HG03196 (cell line): ENCODE measurements around the gene CDH13.

ENCODE experiments used
- ATAC-seq: cut with Tn5 transposase; IDR thresholded peaks from one replicate; pipeline ENCODE4 v1.9.1; 2021; ENCODE audit not compliant: unreplicated experiment

The CDH13 gene

DNA sequence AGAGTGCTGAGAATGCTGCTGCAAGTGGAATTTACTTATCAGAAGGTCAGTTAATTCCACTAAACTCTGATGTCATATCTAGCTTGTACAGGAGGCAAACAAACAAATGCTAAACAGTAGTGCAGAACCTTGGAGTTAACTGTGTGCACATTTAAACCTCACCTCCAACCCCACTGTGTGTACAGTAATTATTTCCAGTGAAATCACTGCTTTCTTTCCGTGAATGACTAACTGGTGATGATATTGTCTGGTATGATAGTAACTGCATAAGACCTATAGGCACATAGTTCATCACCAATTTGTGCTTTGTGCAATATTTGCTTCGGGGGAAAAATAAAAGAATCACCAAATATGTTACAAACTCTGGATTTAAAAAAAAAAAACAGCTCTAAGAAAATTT, 688.5 kb downstream of the CDH13 start:
- no peak for ATAC-seq

DNA sequence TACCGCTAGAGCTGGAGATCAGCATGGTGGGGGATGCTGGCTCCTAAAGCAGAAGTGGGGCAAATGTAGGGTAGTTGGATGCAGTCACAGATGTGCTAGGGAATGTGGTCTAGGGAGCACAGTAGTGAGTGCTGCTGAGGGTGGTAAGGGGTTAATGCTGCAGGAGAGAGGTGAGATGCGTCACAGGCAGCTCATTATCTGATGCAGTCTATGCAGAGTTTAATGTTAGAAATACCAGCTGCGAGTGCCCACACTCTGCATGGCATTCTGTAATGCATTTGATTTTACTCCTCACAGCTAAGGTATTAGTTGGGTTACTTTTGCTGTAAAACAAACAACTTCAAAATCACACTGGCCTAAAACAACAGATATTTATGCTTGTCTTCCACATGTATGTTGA, 689.7 kb downstream of the CDH13 start:
- ATAC-seq: no peak

- ATAC-seq: no peak
Measured at GRCh38 chr16:83318390-83318789, 691.6 kb downstream of the CDH13 start.

DNA sequence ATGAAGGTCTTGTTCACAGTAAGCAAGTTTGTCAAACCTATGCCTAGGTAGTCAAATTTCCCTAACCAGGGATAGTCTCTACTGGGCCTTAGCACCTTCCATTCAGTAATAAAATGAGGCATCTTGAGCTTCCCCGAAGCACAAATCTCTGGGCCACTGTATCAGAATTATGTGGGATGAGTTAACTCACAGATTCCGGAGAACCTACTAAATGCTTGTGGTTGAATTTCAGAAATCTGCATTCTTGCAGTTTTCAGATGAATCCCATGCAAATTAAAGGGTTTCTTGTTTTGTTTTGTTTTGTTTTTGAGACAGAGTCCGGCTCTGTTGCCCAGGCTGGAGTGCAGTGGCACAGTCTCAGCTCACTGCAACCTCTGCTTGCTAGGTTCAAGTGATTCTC, 702.2 kb downstream of the CDH13 start:
- no peak for ATAC-seq

DNA sequence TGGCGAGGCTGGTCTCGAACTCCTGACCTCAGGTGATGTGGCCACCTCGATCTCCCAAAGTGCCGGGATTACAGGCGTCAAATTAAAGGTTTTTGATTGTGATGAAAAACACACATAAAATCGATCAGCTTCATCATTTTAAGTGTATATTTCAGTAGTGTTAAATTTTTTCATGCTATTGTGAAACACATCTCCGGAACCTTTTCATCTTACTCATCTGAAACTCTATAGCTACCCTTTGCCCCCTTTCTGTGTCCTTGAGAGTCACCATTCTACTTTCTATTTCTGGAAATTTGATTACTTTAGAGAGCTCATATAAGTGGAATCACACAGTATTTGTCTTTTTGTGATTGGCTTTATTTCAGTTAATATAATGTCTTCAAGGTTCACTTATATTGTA, 702.7 kb downstream of the CDH13 start:
- no peak for ATAC-seq

DNA sequence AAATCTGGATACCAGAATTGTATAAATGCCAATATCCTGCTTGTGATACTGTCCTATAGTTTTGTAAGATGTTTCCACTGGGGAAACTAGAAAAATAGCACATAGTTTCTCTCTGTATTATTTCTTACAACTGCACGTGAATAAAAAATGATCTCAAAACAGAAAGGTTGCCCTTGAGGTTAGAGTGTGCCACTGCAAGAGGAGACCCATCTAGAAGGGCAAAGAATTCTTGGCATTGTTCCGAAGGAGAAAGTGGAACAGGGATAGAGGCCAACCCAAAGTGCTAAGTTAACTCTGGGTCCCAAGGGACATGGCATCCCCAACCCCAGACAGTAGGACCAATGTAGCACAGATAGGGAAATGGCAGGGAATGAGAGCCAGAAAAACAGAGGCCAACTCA, 703.5 kb downstream of the CDH13 start:
- no peak for ATAC-seq

- ATAC-seq: no peak
Measured at GRCh38 chr16:83335076-83335475, 708.3 kb downstream of the CDH13 start.

DNA sequence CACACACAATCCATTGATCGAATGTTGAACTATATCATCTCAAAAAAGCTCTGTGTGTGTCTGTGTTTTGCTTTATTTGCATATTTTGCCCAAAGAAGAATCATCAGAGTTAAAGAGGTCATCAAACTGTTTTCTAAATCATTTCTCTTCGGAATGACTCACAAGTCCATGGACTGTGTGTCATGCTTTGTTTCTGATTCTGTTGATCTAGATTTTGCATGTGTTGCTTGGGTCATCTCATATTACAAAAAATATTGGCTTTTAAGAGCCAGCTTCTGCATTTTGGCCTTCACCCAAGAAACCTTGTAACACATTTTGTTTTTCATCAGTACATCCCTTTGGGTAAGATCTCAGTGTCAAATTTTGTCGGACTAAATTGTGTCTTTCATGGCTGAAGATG, 709.8 kb downstream of the CDH13 start:
- ATAC-seq: no peak

DNA sequence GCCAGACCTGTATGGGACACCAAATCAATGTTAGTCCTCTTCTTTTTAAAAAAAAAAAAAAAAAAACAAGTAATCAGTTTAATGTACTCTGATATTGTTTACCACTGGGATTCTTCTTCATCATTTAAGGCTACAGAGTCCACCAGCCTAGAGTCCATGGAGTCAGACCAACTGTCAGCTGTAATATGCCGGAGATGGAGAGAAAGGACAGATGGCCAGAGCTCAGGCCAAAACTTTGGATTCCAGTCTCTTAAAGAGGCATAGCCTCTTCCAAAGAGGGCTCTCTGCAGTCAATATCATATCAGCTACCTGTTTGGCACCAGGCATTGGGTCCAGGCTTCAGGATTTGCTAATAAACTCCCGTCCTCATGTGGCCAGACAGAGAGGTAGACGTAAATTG, 711.4 kb downstream of the CDH13 start:
- ATAC-seq: no peak

DNA sequence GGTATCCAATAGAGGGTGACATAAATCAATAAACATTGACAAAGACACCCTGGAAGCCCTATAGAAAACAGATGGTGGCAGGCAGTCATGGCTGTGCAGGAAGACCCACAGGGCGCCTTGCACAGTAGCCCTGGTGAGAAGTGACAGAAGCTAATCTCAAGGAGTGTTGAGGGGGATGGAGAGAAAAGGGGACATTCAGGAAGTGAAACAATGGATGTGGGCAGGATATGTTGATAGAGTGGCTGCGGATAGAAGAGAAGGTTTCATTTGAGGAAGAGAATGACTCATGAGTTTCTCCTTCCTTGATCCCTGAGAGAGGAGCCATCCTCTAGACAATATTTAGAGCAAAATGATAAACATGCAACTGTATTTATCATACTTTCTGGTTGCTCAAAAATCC, 712.2 kb downstream of the CDH13 start:
- no peak for ATAC-seq

DNA sequence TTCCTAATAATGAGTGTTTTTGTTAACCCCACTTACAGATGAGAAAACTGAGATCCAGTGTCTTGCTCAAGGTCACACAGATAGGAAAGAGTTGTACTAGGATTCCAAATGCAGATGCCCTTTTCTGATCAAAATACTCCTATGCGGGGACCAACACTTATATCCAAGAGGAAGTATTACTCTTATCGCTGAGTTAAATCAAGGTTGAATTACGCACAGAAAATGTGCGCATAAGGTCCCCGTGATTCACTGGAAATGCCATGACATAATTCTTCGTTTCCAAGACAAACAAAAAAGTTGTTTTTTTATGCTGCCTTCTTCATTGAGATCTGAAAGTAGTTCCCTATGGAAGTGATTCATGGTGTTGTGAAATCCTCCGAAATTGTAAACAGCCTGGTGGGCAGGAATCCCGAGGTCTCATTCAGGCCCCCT, 717.2 kb downstream of the CDH13 start:
- ATAC-seq: no peak

- ATAC-seq: no peak
Measured at GRCh38 chr16:83345846-83346640, 719.3 kb downstream of the CDH13 start.

- no peak for ATAC-seq
Measured at GRCh38 chr16:83348991-83349390, 722.2 kb downstream of the CDH13 start.

DNA sequence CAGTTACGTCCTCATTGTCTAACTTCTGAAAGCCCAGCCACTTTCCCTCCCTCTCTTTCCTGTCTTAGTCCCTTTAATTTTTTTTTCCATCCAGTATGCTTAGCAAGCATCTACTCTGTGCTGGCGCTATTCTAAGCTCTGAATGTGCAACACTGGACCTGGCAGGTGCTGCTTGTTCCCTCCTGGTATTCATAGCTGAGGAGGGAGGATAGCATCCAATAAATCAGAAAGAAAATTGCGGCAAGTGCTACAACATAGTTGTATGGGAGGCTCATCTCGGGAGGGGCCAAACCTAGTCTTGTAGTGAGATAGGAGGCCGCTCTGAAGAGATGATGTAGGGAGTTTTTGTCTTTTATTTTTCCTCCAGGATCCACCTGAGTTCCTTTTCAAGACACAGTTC, 723.7 kb downstream of the CDH13 start:
- ATAC-seq: no peak

DNA sequence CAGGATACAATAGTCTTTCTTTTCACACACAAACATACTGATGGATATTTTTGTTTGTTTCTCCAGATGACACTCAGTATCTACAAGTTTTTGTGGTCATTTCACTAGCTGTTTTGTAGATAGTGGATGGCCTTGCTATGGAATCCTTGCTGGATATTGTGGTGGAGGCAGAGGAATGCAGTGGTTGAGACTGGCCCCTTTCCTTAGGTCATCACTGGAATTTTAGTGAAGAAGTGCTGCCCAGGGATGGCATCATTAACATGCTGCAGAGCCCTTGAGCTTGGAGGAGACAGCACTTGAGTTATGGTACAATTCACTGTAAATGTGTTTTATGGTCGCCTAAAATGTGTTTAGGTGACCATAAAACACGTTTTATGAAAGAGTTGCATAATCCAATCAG, 725.1 kb downstream of the CDH13 start:
- ATAC-seq: no peak

- no peak for ATAC-seq
Measured at GRCh38 chr16:83353241-83353640, 726.5 kb downstream of the CDH13 start.

DNA sequence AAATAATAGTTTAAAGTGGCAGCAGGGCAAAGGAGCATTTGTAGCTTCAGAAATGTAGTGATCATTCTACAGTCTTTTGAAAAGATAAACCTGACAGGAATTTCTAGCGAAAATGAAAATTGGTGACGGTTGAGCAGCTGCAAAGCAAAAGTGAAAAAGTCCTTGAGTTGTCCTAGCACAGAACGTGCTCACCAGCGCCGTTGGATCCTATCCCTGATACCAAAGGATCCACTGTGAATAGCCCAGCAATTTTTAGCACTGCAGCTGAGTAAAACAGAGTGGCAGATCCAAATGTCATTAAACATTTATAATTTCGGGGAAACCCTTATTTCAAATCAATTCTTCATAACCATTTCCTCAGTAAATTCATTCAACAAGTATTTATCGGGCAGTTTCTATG, 727.2 kb downstream of the CDH13 start:
- ATAC-seq: no peak

- ATAC-seq: no peak
Measured at GRCh38 chr16:83355570-83356218, 728.9 kb downstream of the CDH13 start.

DNA sequence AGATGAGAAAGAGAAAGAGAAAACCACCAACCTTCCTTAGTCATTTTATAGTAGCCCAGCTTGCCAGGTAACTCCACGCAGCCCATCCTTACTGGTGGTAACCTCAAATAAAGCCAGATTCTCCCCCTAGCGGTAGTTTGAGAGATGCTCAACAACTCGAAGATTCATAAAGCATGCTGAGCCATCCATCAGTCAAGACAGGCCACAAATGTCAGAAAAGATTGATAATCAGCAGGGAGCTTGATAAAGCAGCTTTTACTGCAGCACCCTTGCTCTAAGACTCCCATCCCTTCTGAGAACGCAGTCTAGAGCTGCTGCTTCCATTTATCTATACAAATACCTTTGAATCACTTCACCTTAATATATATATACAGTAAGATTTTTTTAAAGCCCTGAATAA, 729.5 kb downstream of the CDH13 start:
- no peak for ATAC-seq

GRCh38 chr16:83356986-83357385, 730.2 kb downstream of the CDH13 start:
- no peak for ATAC-seq

DNA sequence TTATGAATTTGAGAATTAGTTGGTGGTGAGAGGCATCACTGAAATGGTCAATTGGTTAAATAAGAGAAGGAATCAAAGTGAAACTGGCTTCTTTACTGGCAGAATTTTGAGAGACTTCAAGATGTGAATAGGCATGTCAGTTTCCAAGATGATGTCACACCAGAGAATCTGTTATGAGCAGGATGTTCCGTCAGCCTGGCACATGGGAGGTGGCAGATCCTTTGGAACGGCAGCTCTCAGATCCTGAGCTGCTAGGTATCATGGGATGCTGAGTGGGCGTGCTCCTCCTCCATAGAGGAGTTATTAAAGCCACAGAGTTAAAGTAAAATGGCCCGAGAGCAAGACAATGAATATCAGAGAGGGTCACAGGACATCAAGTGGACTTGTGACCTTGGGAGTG, 736.8 kb downstream of the CDH13 start:
- no peak for ATAC-seq

DNA sequence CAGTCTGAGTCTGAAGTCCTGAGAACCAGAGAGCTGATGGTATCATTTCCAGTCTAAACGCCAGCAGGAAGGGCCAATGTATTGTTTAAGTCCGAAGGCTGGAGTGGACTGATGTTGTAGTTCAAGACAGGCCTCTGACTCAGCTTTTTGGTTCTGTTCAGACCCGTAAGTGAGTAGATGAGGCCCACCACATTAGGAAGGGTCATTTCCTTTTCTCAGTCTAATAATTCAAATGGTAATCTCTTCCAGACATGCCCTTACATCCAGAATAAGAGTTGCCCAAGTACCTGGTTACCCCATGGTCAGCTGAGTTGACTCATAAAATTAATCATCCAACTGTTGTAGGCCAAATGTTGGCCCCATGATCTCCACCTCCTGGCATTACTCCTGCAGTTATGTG, 738.4 kb downstream of the CDH13 start:
- ATAC-seq: no peak

DNA sequence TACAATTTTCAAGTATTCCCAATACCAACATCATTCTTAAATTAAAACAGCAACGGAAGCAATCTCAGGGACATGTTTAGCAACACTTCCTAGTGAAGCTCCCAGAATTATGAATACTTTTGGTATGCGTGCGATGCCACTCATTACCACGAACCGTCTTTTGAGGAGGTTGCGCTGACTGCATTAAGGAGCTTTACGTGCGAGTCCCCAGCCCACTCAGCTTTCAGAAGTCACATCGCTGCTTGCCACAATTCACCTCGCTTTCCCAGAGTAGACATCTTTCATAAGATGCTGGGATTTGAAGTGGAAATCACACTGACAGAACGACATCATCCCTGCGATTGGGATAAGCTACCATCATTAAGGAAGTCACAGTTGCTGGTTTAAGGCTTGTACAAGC, 739.5 kb downstream of the CDH13 start:
- no peak for ATAC-seq
